MM.1S (cell line): ENCODE results near the gene TUFT1.

ENCODE experiments used
- DNase-seq: peaks from one replicate; pipeline ENCODE4 v3.0.0-alpha.2; 2015
- H2AFZ ChIP-seq: fragments of 300-600 bp; sonication (generic); 2 replicates; pipeline ENCODE4 v1.6.0; 2016; ENCODE audit warnings: antibody characterized with exemption, low read length
- H3F3A ChIP-seq: fragments of 300-600 bp; sonication (generic); 2 replicates; pipeline ENCODE4 v1.6.1; 2016; ENCODE audit warnings: mild to moderate bottlenecking, antibody characterized with exemption, low read length, moderate library complexity, mixed read lengths; ENCODE audit not compliant: insufficient read depth
- H3K27ac ChIP-seq: fragments of 300-600 bp; sonication (generic); 2 replicates; pipeline ENCODE4 v1.5.1; 2016; ENCODE audit warnings: mild to moderate bottlenecking, low read length
- H3K27me3 ChIP-seq: fragments of 300-600 bp; sonication (generic); replicated peaks from 2 replicates; pipeline ENCODE4 v1.6.0; 2016; ENCODE audit warnings: low read length; ENCODE audit not compliant: insufficient read depth
- H3K36me3 ChIP-seq: fragments of 300-600 bp; sonication (generic); replicated peaks from 2 replicates; pipeline ENCODE4 v1.6.1; 2016; ENCODE audit warnings: mild to moderate bottlenecking, low read length, mixed read lengths; ENCODE audit not compliant: insufficient read depth
- H3K4me1 ChIP-seq: fragments of 300-600 bp; sonication (generic); 2 replicates; pipeline ENCODE4 v1.6.1; 2016; ENCODE audit warnings: low read length, mixed read lengths
- H3K4me2 ChIP-seq: fragments of 300-600 bp; sonication (generic); 2 replicates; pipeline ENCODE4 v1.6.0; 2016; ENCODE audit warnings: low read depth, low read length
- H3K4me3 ChIP-seq: fragments of 300-600 bp; sonication (generic); 2 replicates; pipeline ENCODE4 v1.5.1; 2016; ENCODE audit warnings: low read length, mixed read lengths
- H3K79me2 ChIP-seq: fragments of 300-600 bp; sonication (generic); 2 replicates; pipeline ENCODE4 v1.6.1; 2016; ENCODE audit warnings: mixed run types, low read length, mixed read lengths
- H3K9ac ChIP-seq: fragments of 300-600 bp; sonication (generic); 2 replicates; pipeline ENCODE4 v1.6.1; 2016; ENCODE audit warnings: low read length, mixed read lengths
- H3K9me2 ChIP-seq: fragments of 300-600 bp; sonication (generic); replicated peaks from 2 replicates; pipeline ENCODE4 v1.6.1; 2016; ENCODE audit warnings: mild to moderate bottlenecking, low read length, mixed read lengths; ENCODE audit not compliant: insufficient read depth
- H3K9me3 ChIP-seq: fragments of 300-600 bp; sonication (generic); replicated peaks from 2 replicates; pipeline ENCODE4 v1.6.1; 2016; ENCODE audit warnings: mild to moderate bottlenecking, low read length, mixed read lengths; ENCODE audit not compliant: insufficient read depth
- H4K20me1 ChIP-seq: fragments of 300-600 bp; sonication (generic); 2 replicates; pipeline ENCODE4 v1.6.1; 2016; ENCODE audit warnings: mild to moderate bottlenecking, low read length, moderate library complexity, mixed read lengths; ENCODE audit not compliant: insufficient read depth
- EZH2 ChIP-seq: fragments of 300-600 bp; sonication (generic); optimal IDR thresholded peaks from 2 replicates; pipeline ENCODE3; 2017; ENCODE audit warnings: low read depth, mild to moderate bottlenecking, antibody characterized with exemption, low read length, mixed read lengths
- EZH2phosphoT487 ChIP-seq: fragments of 300-600 bp; sonication (generic); IDR thresholded peaks from 2 replicates; pipeline ENCODE4 v1.6.1; 2018; ENCODE audit warnings: antibody characterized with exemption, low read length
- TF ChIP-seq, protein P1 (sequence below): fragments of 300-600 bp; sonication (generic); IDR thresholded peaks from 2 replicates; pipeline ENCODE4 v1.5.1; 2016; ENCODE audit warnings: antibody characterized with exemption, low read length, mixed read lengths

Gene TUFT1

GRCh38 chr1:151493042-151493441, 47.1 kb upstream of the TUFT1 start:
- no peak for DNase-seq
- H3K9me2 ChIP-seq, result no peaks in the 10 kb centered on the region
- H3K9me3 ChIP-seq, result no peaks in the 10 kb centered on the region
- no peaks in the 10 kb centered on the region for H3K27me3 ChIP-seq
- H3K9ac ChIP-seq, result no peak overlapping the region
- H3K79me2 ChIP-seq, result no peaks in the 10 kb centered on the region
- H2AFZ ChIP-seq, result no peak overlapping the region
- TF ChIP-seq, protein P1, sequence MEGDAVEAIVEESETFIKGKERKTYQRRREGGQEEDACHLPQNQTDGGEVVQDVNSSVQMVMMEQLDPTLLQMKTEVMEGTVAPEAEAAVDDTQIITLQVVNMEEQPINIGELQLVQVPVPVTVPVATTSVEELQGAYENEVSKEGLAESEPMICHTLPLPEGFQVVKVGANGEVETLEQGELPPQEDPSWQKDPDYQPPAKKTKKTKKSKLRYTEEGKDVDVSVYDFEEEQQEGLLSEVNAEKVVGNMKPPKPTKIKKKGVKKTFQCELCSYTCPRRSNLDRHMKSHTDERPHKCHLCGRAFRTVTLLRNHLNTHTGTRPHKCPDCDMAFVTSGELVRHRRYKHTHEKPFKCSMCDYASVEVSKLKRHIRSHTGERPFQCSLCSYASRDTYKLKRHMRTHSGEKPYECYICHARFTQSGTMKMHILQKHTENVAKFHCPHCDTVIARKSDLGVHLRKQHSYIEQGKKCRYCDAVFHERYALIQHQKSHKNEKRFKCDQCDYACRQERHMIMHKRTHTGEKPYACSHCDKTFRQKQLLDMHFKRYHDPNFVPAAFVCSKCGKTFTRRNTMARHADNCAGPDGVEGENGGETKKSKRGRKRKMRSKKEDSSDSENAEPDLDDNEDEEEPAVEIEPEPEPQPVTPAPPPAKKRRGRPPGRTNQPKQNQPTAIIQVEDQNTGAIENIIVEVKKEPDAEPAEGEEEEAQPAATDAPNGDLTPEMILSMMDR, result no peak
- TF ChIP-seq EZH2, result no peak
- no peak for TF ChIP-seq EZH2phosphoT487
- H3K27ac ChIP-seq, result no peak overlapping the region
- H4K20me1 ChIP-seq, result no peaks in the 10 kb centered on the region
- peaks cover 12% of the 10 kb centered on the region; the same call in 1 of the 2 replicates for H3K4me1 ChIP-seq
- no peaks in the 10 kb centered on the region for H3K36me3 ChIP-seq
- H3F3A ChIP-seq, result peaks cover 14% of the 10 kb centered on the region; the same call in 1 of the 2 replicates
- no peak overlapping the region for H3K4me3 ChIP-seq
- H3K4me2 ChIP-seq, result no peak overlapping the region

- Histone ChIP-seq H3K9me2 (no peaks in the 10 kb centered on the region), H3K9me3 (no peaks in the 10 kb centered on the region), H3K4me1 (peaks cover 12% of the 10 kb centered on the region; the same call in 1 of the 2 replicates), H4K20me1 (no peaks in the 10 kb centered on the region), H3K4me2 (no peak overlapping the region), H3K79me2 (no peaks in the 10 kb centered on the region), H3K9ac (no peak overlapping the region), H3K4me3 (no peak overlapping the region), H3K27me3 (no peaks in the 10 kb centered on the region), H2AFZ (no peak overlapping the region), H3F3A (peaks cover 9% of the 10 kb centered on the region; the same call in 1 of the 2 replicates), H3K36me3 (no peaks in the 10 kb centered on the region), H3K27ac (no peak overlapping the region)
- no peak for DNase-seq
- TF ChIP-seq EZH2 (no peak), EZH2phosphoT487 (no peak)
- TF ChIP-seq, protein P1, result no peak
Measured at GRCh38 chr1:151494741-151495281, 45.3 kb upstream of the TUFT1 start.

GRCh38 chr1:151495316-151495715, 44.8 kb upstream of the TUFT1 start:
- no peak for DNase-seq
- no peaks in the 10 kb centered on the region for H3K9me2 ChIP-seq
- H3K36me3 ChIP-seq, result no peaks in the 10 kb centered on the region
- H3K4me2 ChIP-seq, result no peak overlapping the region
- H3F3A ChIP-seq, result peaks cover 4% of the 10 kb centered on the region; the same call in 1 of the 2 replicates
- H3K9ac ChIP-seq, result no peak overlapping the region
- H3K79me2 ChIP-seq, result no peaks in the 10 kb centered on the region
- no peaks in the 10 kb centered on the region for H4K20me1 ChIP-seq
- H3K27me3 ChIP-seq, result no peaks in the 10 kb centered on the region
- H3K4me3 ChIP-seq, result no peak overlapping the region
- H3K9me3 ChIP-seq, result no peaks in the 10 kb centered on the region
- H3K27ac ChIP-seq, result no peak overlapping the region
- peaks cover 12% of the 10 kb centered on the region; the same call in 1 of the 2 replicates for H3K4me1 ChIP-seq
- no peak overlapping the region for H2AFZ ChIP-seq
- TF ChIP-seq EZH2 (no peak), EZH2phosphoT487 (no peak)

- no peaks in the 10 kb centered on the region for H3K79me2 ChIP-seq
- no peak overlapping the region for H3K9ac ChIP-seq
- peaks cover 4% of the 10 kb centered on the region; the same call in 1 of the 2 replicates for H3F3A ChIP-seq
- H3K27ac ChIP-seq, result no peak overlapping the region
- no peaks in the 10 kb centered on the region for H3K9me2 ChIP-seq
- no peaks in the 10 kb centered on the region for H3K27me3 ChIP-seq
- no peak overlapping the region for H3K4me2 ChIP-seq
- H3K36me3 ChIP-seq, result no peaks in the 10 kb centered on the region
- no peak overlapping the region for H2AFZ ChIP-seq
- H4K20me1 ChIP-seq, result no peaks in the 10 kb centered on the region
- no peak overlapping the region for H3K4me3 ChIP-seq
- H3K4me1 ChIP-seq, result peaks cover 12% of the 10 kb centered on the region
- TF ChIP-seq EZH2phosphoT487, result no peak
- TF ChIP-seq, protein P1, result no peak
- TF ChIP-seq EZH2, result no peak
- DNase-seq, result no peak
- H3K9me3 ChIP-seq, result no peaks in the 10 kb centered on the region
Measured at GRCh38 chr1:151499365-151499764, 40.7 kb upstream of the TUFT1 start.
